HCT116 (cell line): ENCODE results near the gene BPIFB1.

Source experiments
- CEBPB ChIP-seq: IDR thresholded peaks from 2 replicates; pipeline ENCODE4 v1.6.1; 2012; ENCODE audit warnings: low read depth
- CTCF ChIP-seq, 3 experiments: fragments of 200-600 bp in 1 of 3; sonication (generic) in 1 of 3; IDR thresholded peaks in 2 of 3; conservative IDR thresholded peaks in 1 of 3; 2 replicates each; pipeline ENCODE4 v1.5.1; 2012 to 2017; ENCODE audit warnings: low read depth in 2 of 3, low read length in 2 of 3, antibody characterized with exemption in 1 of 3, borderline replicate concordance in 1 of 3, control low read depth in 1 of 3, mild to moderate bottlenecking in 1 of 3, mixed read lengths in 1 of 3, mixed run types in 1 of 3, moderate library complexity in 1 of 3; ENCODE audit not compliant: insufficient read depth in 1 of 3
- ELF1 ChIP-seq: IDR thresholded peaks from 2 replicates; pipeline ENCODE4 v1.6.1; 2012; ENCODE audit warnings: low read depth, borderline replicate concordance
- EZH2 ChIP-seq: fragments of 200-600 bp; sonication (generic); IDR thresholded peaks from 2 replicates; pipeline ENCODE4 v1.6.1; 2017; ENCODE audit warnings: antibody characterized with exemption, mixed run types
- EZH2phosphoT487 ChIP-seq: fragments of 200-600 bp; IDR thresholded peaks from 2 replicates; pipeline ENCODE4 v1.6.1; 2018; ENCODE audit warnings: antibody characterized with exemption, borderline replicate concordance
- FOSL1 ChIP-seq: IDR thresholded peaks from 2 replicates; pipeline ENCODE4 v1.6.1; 2012; ENCODE audit warnings: low read depth
- MAX ChIP-seq: IDR thresholded peaks from 2 replicates; pipeline ENCODE4 v1.6.1; 2012
- POLR2A ChIP-seq: IDR thresholded peaks from 2 replicates; pipeline ENCODE4 v1.7.0; 2011; ENCODE audit warnings: borderline replicate concordance; ENCODE audit not compliant: insufficient read depth, insufficient read length; ENCODE audit errors: extremely low read depth
- POLR2AphosphoS5 ChIP-seq: IDR thresholded peaks from 2 replicates; pipeline ENCODE4 v1.6.1; 2011; ENCODE audit warnings: mild to moderate bottlenecking, low read depth, low read length, moderate library complexity
- RAD21 ChIP-seq: IDR thresholded peaks from 2 replicates; pipeline ENCODE4 v1.6.1; 2012; ENCODE audit warnings: low read depth, mild to moderate bottlenecking
- SIN3A ChIP-seq: IDR thresholded peaks from 2 replicates; pipeline ENCODE4 v1.6.1; 2012; ENCODE audit warnings: low read depth
- YY1 ChIP-seq: IDR thresholded peaks from 2 replicates; pipeline ENCODE4 v1.6.1; 2011; ENCODE audit warnings: low read length, low read depth, moderate library complexity, mild to moderate bottlenecking; ENCODE audit not compliant: insufficient replicate concordance; ENCODE audit errors: extremely low read depth
- ZNF274 ChIP-seq: fragments of 200-500 bp; sonication (Bioruptor generic); IDR thresholded peaks from 2 replicates; pipeline ENCODE4 v1.6.1; 2014; ENCODE audit warnings: mild to moderate bottlenecking, low read depth, low read length, inconsistent platforms

- TF ChIP-seq POLR2A (no peak), CTCF (IDR thresholded peaks at IDR 0.05 in 2 of 3, conservative IDR thresholded peaks at IDR 0.05 in 1 of 3; ENCODE audit: borderline replicate concordance in 1 of 3, insufficient read depth in 1 of 3, low read depth in 2 of 3, low read length in 2 of 3) (no peak), CEBPB (no peak), EZH2phosphoT487 (no peak), FOSL1 (no peak), EZH2 (no peak), ZNF274 (no peak), MAX (no peak), YY1 (no peak), RAD21 (no peak), POLR2AphosphoS5 (no peak), ELF1 (no peak), SIN3A (no peak)
Observed at GRCh38 chr20:33310327-33310899, 27.4 kb downstream of the BPIFB1 start.
